Fibroblast of upper back skin (primary cell): ENCODE data around the gene ERVK3-1.
"Not testable (repeated sequence)": the region's sequence is repeated elsewhere in the genome, so short reads cannot be mapped to it uniquely, and the experiment has no call there.

ENCODE experiments used
- DNase-seq: peaks from one replicate; pipeline ENCODE4 v3.0.0-alpha.2; 2013

Gene ERVK3-1

GRCh38 chr19:58346961-58347929 lies 42.1 kb downstream of the ERVK3-1 start:
- DNase-seq: peak; percentile 68

DNA sequence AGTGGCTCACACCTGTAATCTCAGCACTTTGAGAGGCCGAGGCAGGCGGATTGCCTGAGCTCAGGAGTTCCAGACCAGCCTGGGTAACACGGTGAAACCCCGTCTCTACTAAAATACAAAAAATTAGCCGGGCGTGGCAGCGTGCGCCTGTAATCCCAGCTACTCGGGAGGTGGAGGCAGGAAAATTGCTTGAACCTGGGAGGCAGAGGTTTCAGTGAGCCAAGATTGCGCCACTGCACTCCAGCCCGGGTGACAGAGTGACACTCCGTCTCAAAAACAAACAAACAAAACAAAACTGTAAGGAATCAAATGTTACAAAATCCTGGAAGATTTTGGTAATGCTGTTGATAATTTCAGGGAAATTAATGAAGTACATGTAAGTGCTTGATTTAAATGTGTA lies 42.9 kb downstream of the ERVK3-1 start:
- DNase-seq: not testable (repeated sequence)

GRCh38 chr19:58349590-58349989 lies 44.4 kb downstream of the ERVK3-1 start:
- DNase-seq: no peak

DNA sequence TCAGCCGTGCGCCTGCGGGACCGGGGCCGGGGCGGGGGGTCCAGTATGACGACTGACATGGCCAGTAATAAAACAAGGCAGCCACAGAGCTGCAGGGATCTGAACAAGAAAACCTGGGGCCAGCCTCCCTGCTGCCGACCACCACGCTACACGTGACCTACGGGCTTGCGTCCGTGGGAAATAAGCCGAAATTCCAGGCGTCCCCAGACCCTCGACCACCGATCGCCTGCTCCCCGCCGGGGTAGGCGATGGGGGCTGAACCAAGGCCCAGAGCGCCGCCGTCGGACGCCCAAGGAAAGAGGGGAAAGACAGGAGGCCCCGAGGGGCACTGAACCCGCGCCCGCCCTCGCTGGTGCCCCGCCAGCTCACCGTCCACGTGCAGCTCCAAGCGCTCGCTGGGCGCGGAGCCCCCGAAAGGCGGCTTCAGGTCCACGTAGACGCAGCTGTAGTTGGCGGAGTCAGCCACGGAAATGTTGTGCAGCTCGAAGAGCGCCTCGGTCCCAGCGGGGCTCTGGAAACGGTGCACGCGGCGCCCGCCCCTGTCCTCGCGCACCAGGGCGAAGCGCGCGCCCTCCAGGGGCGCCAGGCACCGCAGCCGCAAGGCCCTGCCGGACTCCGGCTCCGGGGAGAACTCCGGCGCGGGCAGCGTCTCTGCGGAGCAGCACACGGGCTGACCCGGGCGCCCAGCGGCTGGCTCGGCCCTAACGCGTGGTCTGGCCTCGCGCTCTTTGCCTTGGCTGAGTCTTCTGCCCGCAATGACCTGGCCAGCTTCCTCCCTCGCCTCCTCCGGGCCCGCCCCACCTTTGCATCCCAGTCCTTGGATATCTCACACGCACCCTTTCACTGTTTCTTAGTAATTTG lies 45.1 kb downstream of the ERVK3-1 start:
- no peak for DNase-seq

GRCh38 chr19:58350871-58351557 lies 45.8 kb downstream of the ERVK3-1 start:
- DNase-seq: no peak

DNA sequence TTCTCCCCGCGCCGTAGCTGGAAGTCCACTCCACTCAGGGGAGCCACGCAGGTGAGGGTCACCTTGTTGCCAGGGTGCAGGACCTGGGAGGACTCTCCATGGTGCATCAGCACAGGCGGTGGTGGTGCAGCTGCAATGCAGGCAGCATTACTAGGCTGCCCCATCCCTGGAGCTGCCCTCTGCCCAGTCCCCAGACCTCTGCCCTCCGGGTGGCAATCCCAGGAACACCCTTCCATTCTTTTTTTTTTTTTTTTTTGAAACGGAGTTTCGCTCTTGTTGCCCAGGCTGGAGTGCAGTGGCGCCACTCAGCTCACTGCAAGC lies 46.3 kb downstream of the ERVK3-1 start:
- DNase-seq: no peak

DNA sequence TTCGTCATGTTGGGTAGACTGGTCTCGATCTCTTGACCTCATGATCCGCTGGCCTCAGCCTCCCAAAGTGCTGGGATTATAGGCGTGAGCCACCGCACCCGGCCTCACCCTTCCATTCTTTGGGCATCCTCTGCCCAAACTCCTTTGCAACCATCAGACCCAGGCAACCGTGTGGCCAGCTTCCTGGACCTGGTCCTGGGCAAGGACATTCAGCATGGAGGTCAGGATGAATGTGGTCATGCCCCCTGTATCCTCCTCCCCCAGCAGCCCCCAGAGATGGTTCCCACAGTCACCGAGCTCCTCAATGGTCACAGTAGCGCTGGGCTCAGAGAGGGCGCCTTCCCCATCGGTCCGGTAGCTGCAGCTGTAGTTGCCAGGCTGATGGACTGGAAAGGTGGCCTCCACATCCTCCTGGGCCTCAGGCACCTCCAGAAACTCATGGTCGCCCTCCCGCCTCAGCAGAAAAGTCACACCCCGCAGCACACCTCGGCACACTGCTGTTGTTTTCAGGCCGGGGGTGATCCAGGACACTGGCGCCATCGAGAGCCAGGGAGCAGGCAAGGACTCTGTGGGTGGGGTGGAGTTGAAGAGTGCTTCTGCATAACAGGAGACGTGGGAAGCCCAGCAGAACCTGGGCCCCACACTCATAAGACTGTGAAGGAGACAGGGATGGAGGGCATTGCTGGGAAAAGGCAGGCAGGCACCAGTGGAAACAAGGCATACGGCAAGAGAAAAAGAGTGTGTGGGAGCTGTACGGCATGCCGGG lies 47.0 kb downstream of the ERVK3-1 start:
- no peak for DNase-seq

DNA sequence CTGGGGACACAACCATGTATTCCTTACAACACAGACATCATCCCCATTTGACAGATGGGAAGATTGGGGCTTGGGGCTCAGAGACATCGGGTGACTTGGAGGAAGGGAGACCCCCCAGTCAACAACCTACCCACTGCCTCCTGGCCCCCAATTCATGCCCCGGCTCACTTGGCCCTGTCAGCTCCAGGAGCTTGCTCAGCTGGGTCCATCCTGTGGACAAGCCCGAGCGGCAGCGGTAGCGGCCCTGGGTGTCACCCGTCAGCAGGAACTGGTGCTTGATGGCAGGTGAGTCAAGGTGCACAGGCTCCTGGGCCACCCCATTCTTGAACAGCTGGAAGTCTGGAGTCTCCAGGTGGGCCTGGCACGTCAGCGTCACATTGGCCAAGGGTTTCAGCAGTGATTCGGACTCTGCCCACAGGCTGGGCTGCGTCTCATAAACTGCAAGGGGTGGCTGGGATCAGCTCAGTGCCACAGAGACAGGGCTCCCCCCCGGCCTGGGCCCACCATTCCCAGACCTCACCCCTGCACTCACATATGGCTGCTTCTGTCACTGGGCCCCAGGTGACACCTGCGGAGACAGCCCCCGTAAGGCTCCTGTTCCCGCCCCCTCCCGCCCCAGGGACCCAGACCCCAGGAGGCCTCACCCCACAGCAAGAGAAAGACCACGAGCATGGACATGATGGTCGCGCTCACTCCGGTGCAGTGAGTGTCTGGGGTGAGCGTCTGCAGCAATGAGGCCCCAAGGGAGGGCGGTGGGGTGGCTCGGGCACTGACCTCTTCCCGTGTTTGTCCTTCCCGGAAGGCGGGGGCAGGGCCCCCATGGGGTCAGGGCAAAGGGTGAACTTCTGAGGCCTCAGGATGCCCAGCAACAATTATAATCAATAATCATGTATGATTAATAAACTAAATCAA lies 47.8 kb downstream of the ERVK3-1 start, which contains the start of gene A1BG:
Gene A1BG (minus strand): TSS at position 733 of the 912 bp plus-strand sequence. CDS start 55 bp downstream, at position 678.
- DNase-seq: no peak

DNA sequence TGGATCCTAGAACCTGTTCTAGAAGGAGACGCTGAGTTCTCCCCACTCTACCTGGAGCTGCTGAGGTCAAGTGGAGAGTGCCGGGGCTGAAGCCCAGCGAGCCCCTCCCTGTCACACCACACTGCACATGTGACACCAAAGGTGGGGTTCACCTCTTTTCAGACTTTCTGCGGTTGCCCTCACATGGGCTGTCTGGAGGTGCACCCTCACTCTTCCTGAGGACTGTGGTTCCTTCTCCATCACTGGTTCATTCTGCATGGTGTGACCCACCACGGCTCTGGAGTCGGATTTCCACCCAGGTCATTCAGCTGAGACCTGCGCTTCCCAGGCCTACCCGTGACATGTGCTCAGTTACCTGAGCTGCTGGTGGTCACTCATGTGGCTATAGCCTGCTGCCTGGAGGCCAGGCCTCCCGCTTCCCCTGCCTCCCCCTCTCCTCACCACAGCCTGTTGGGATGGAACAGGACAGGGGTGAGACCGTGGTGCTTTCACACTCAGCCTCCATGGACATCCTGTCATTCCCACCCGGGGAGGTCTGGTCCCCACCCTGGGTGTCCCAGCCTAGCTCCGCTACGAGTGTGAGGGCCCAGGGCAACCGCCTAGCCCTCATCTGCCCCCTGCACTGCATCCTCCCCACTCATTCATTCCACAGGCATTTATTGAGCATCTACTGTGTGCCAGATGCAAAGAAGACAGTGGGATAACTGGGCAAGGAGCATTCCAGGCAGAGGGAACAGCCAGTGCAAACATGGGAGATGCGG lies 48.7 kb downstream of the ERVK3-1 start:
- DNase-seq: no peak

DNA sequence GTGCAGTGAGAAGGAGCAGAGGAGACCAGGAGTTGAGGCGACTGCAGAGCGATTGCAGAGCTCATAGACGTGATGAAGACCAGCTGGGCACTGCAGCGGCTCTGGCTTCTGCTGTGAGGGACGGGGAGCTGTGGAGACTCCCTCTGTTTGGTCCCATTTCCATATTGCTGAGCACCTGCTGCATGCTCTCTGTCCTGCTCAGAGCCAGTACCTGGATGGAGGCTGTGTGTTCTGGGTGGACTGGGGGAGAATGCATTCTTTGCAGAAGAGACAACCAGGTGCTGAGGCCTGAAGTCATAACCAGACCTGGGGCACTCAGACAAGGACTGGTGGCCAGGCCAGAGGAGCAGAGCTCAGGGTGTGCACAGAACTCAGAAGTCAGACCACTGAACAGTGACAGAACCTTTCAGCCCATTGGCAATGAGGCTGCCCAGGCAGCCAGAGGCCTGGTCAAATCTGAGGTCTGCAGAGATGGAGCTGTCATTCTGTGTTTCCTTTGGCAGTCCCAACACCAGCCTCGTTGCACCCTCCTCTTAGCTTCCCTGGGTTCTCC lies 49.4 kb downstream of the ERVK3-1 start:
- no peak for DNase-seq

DNA sequence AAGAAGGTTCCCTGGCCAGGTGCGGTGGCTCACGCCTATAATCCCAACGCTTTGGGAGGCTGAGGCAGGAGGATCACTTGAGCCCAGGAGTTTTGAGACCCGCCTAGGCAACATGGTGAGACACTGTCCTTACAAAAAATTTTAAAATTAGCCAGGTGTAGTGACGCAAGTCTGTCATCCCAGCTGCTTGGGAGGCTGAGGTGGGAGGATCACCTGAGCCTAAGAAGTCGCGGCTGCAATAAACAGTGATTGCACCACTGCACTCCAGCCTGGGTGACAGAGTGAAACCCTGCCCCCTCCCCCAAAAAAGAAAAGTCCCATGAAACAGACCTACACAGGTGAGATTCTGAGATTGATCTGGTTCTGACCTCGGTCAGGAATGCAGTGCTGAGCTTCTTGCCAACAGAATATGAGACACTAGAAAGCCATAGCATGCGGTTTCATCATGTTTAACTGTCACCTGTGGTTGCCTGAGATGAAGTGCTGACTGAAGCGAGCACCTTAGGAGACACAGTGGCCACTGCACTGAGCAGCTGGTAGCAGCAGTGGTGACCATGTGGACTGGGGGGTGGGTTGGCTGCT lies 50.1 kb downstream of the ERVK3-1 start:
- no peak for DNase-seq

- peak; percentile 14 for DNase-seq
Measured at GRCh38 chr19:58355908-58356765, 51.0 kb downstream of the ERVK3-1 start.

- DNase-seq: peak; percentile 5
Measured at GRCh38 chr19:58356766-58357480, 51.7 kb downstream of the ERVK3-1 start.

GRCh38 chr19:58357481-58358145 lies 52.4 kb downstream of the ERVK3-1 start:
- DNase-seq: no peak

GRCh38 chr19:58361900-58362271 lies 56.7 kb downstream of the ERVK3-1 start:
- DNase-seq: peak; percentile 43

DNA sequence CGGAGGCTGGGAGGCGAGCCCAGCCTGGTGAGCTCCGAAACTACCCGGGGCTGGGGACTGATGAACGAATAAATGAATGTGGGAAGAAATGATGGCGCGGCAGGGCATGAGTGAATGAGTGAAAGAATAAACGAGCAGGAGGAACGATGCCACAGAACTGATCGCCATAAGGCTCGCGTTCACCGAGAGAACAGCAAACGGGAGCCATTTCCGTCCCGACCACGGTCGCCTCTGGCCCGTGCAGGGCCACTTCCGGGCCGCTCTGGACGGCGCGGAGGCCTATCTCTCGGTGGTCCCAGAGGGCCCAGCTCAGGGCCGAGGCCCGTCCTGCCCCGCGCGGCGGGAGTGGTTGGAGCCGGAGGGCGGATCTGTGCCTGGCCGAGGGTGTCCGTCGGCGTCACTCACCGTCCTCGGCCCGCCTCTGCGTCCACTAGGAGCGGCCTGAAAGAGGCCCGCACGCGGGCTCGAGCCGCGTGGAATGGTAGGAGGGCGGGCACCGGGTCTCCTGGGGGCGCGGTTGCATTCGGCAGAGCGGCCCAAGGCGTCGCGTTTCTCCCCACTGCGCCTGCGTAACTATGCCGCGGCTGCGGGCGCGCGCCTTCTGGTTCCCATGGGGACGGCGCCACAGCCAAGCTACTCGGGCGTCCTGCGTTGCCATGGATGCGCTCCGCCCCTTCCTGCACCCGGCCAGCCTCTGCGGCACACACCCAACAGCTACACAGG lies 57.3 kb downstream of the ERVK3-1 start, which contains the start of gene ZNF497:
Gene ZNF497 (minus strand): TSS at position 480 of the 723 bp plus-strand sequence. CDS start 5,116 bp downstream, outside the sequence.
- peak; percentile 95 for DNase-seq

DNA sequence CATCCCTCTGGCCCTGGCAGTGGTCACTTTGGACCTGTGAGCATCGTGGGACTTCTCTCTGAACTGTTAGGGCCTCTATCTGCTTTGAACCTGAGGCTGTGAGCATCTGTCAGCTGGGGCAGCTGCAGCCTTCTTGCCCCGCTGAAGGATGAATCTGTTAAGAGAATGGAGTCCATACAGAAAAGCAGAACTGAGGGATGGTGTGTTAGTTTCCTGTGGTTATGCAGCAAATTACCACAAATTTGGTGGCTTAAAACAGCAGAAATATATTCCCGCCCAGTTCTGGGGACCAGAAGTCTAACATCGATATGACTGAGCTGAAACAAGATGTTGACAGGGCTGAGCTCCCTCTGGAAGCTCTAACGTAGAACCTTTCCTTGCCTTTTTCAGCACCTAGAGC lies 59.0 kb downstream of the ERVK3-1 start:
- DNase-seq: no peak
